Endodermal cell (in vitro differentiated cells): ENCODE data around the gene GALNT9. TPM values are rescaled to one million over a fixed set of nuclear protein-coding genes. Genes with fewer than 3 reads are reported as not detected.

ENCODE experiments used
- DNase-seq: peaks from one replicate; pipeline ENCODE4 v3.0.0-alpha.2; 2017
- H3K27ac ChIP-seq: 2 replicates; pipeline ENCODE4 v1.5.1; 2013; ENCODE audit warnings: mild to moderate bottlenecking, low read depth, low read length, moderate library complexity
- H3K27me3 ChIP-seq: 2 replicates; pipeline ENCODE4 v1.6.1; 2013; ENCODE audit warnings: mild to moderate bottlenecking, low read length, moderate library complexity; ENCODE audit not compliant: insufficient read depth, control insufficient read depth, poor library complexity, severe bottlenecking
- H3K36me3 ChIP-seq: 2 replicates; pipeline ENCODE4 v1.7.0; 2013; ENCODE audit warnings: mild to moderate bottlenecking, low read length, moderate library complexity; ENCODE audit not compliant: control insufficient read depth, insufficient read depth
- H3K4me1 ChIP-seq: one replicate; pipeline ENCODE4 v1.7.0; 2013; ENCODE audit warnings: low read length; ENCODE audit not compliant: control insufficient read depth, insufficient read depth
- H3K4me3 ChIP-seq: 2 replicates; pipeline ENCODE4 v1.5.1; 2013; ENCODE audit warnings: mild to moderate bottlenecking, low read length, moderate library complexity
- H3K9ac ChIP-seq: 2 replicates; pipeline ENCODE4 v1.6.1; 2013; ENCODE audit warnings: mild to moderate bottlenecking, low read length, moderate library complexity; ENCODE audit not compliant: poor library complexity, severe bottlenecking; ENCODE audit errors: extremely low read depth
- H3K9me3 ChIP-seq: 2 replicates; pipeline ENCODE4 v1.6.1; 2013; ENCODE audit warnings: mild to moderate bottlenecking, low read length, moderate library complexity; ENCODE audit not compliant: control insufficient read depth
- H3K27ac Mint-ChIP-seq: 2 replicates; pipeline ENCODE4 v1.8.0; 2020; ENCODE audit warnings: mixed read lengths
- H3K27me3 Mint-ChIP-seq: 2 replicates; pipeline ENCODE4 v1.8.0; 2021; ENCODE audit warnings: mild to moderate bottlenecking, mixed read lengths; ENCODE audit not compliant: insufficient read depth
- H3K36me3 Mint-ChIP-seq: 2 replicates; pipeline ENCODE4 v1.8.0; 2020; ENCODE audit warnings: low read depth, mixed read lengths
- H3K4me1 Mint-ChIP-seq: 2 replicates; pipeline ENCODE4 v1.8.0; 2020; ENCODE audit warnings: mixed read lengths
- H3K4me3 Mint-ChIP-seq: 2 replicates; pipeline ENCODE4 v1.8.0; 2020; ENCODE audit warnings: mild to moderate bottlenecking, moderate library complexity, mixed read lengths
- H3K9me3 Mint-ChIP-seq: 2 replicates; pipeline ENCODE4 v1.8.0; 2020; ENCODE audit warnings: mild to moderate bottlenecking, mixed read lengths
- CTCF ChIP-seq: fragments of 200-600 bp; sonication (generic); conservative IDR thresholded peaks from 2 replicates; pipeline ENCODE4 v1.5.0; 2021; ENCODE audit warnings: antibody characterized with exemption, mild to moderate bottlenecking
- WGBS, 2 experiments: methylation state at CpG; one replicate each; pipeline versions ENCODE4 v1.1.5 to v1.1.7; 2013; ENCODE audit warnings: missing lambda C conversion rate in 2 of 2, mixed read lengths in 1 of 2; ENCODE audit not compliant: insufficient coverage in 1 of 2, insufficient read length in 1 of 2; 5-methylcytosine and 5-hydroxymethylcytosine counted together
- total RNA-seq, 2 donors: library from RNA; stranded (reverse); fragmentation: NEBNext Ultra II Directional in 1 of 2; extraction: Animal tissue kit (Norgen Biotek cat#: 25700) in 1 of 2; gene quantifications; 2 replicates in 1 of 2; 3 replicates in 1 of 2; pipeline ENCODE4 v1.2.1, GENCODE V29; 2021

GALNT9 gene
- total RNA-seq, 2 donors from 2014 or later = 0.13 TPM; not detected in 1

GRCh38 chr12:132352896-132353800 lies 23.8 kb upstream of the GALNT9 start:
- Histone ChIP-seq H3K4me1 (no peaks in the 10 kb centered on the region), H3K9ac (no peak overlapping the region), H3K9me3 (peaks cover 23% of the 10 kb centered on the region), H3K27ac (no peak overlapping the region), H3K36me3 (no peaks in the 10 kb centered on the region), H3K4me3 (no peak overlapping the region), H3K27me3 (no peaks in the 10 kb centered on the region)
- H3K27me3 Mint-ChIP-seq = peaks cover 21% of the 10 kb centered on the region
- no peak for TF ChIP-seq CTCF
- peaks cover 2% of the 10 kb centered on the region for H3K4me1 Mint-ChIP-seq
- H3K36me3 Mint-ChIP-seq = no peaks in the 10 kb centered on the region
- no peak overlapping the region for H3K4me3 Mint-ChIP-seq
- peaks cover 8% of the 10 kb centered on the region for H3K9me3 Mint-ChIP-seq
- 79 to 88% methylated on average over 33 to 42 of the region's 42 CpGs for WGBS, 2 experiments
- DNase-seq = no peak
- no peak overlapping the region for H3K27ac Mint-ChIP-seq

- no peaks in the 10 kb centered on the region for H3K27me3 ChIP-seq
- no peak for DNase-seq
- no peak overlapping the region for H3K27ac ChIP-seq
- no peaks in the 10 kb centered on the region for H3K36me3 ChIP-seq
- WGBS, 2 experiments = 83 to 87% methylated on average over 16 to 24 of the region's 24 CpGs
- TF ChIP-seq CTCF = no peak
- H3K4me1 ChIP-seq = no peaks in the 10 kb centered on the region
- no peaks in the 10 kb centered on the region for H3K36me3 Mint-ChIP-seq
- peaks cover 2% of the 10 kb centered on the region for H3K9me3 Mint-ChIP-seq
- peaks cover 2% of the 10 kb centered on the region for H3K4me1 Mint-ChIP-seq
- no peak overlapping the region for H3K27ac Mint-ChIP-seq
- no peak overlapping the region for H3K9ac ChIP-seq
- H3K4me3 ChIP-seq = no peak overlapping the region
- H3K4me3 Mint-ChIP-seq = no peak overlapping the region
- peaks cover 21% of the 10 kb centered on the region for H3K9me3 ChIP-seq
- peaks cover 19% of the 10 kb centered on the region for H3K27me3 Mint-ChIP-seq
Observed at GRCh38 chr12:132351751-132352495, 22.5 kb upstream of the GALNT9 start.

- Histone ChIP-seq H3K9ac (no peak overlapping the region), H3K27ac (no peak overlapping the region), H3K36me3 (no peaks in the 10 kb centered on the region), H3K4me1 (no peaks in the 10 kb centered on the region), H3K9me3 (peaks cover 21% of the 10 kb centered on the region), H3K4me3 (no peak overlapping the region), H3K27me3 (no peaks in the 10 kb centered on the region)
- H3K4me3 Mint-ChIP-seq = no peak overlapping the region
- H3K9me3 Mint-ChIP-seq = no peaks in the 10 kb centered on the region
- peaks cover 12% of the 10 kb centered on the region for H3K27me3 Mint-ChIP-seq
- no peaks in the 10 kb centered on the region for H3K36me3 Mint-ChIP-seq
- H3K27ac Mint-ChIP-seq = no peak overlapping the region
- TF ChIP-seq CTCF = no peak
- no peak for DNase-seq
- 67 to 80% methylated on average over 1 of the region's 1 CpG for WGBS, 2 experiments
- no peaks in the 10 kb centered on the region for H3K4me1 Mint-ChIP-seq
Observed at GRCh38 chr12:132349501-132350131, 20.2 kb upstream of the GALNT9 start.
